GM19238 (cell line): Measurements from ENCODE around the gene PLXND1.
"Not testable (repeated sequence)": the region's sequence is repeated elsewhere in the genome, so short reads cannot be mapped to it uniquely, and the experiment has no call there.

Experiments used
- DNase-seq: peaks from one replicate; pipeline ENCODE4 v3.0.0; 2011; ENCODE audit warnings: low spot score; ENCODE audit not compliant: insufficient read length

Gene PLXND1

GRCh38 chr3:129606636-129607390 is at the start of gene PLXND1:
PLXND1 (minus strand) TSS chr3:129606676; CDS start chr3:129606639, 37 bp downstream.
- DNase-seq: no peak

GRCh38 chr3:129655291-129655700 is 48.8 kb upstream of the PLXND1 start:
- no peak for DNase-seq

GRCh38 chr3:129654131-129654530 is 47.7 kb upstream of the PLXND1 start:
- DNase-seq: no peak

- DNase-seq: no peak
Observed at GRCh38 chr3:129653019-129653418, 46.5 kb upstream of the PLXND1 start.

- no peak for DNase-seq
Observed at GRCh38 chr3:129651435-129652202, 45.1 kb upstream of the PLXND1 start.

- DNase-seq: no peak
Observed at GRCh38 chr3:129650256-129650872, 43.9 kb upstream of the PLXND1 start.

GRCh38 chr3:129648391-129648790 is 41.9 kb upstream of the PLXND1 start:
- DNase-seq: no peak

- no peak for DNase-seq
Observed at GRCh38 chr3:129645286-129645685, 38.8 kb upstream of the PLXND1 start.

- DNase-seq: no peak
Observed at GRCh38 chr3:129644836-129645235, 38.4 kb upstream of the PLXND1 start.

GRCh38 chr3:129641567-129642260 is 35.2 kb upstream of the PLXND1 start:
- not testable (repeated sequence) for DNase-seq

GRCh38 chr3:129640985-129641384 is 34.5 kb upstream of the PLXND1 start:
- not testable (repeated sequence) for DNase-seq

- DNase-seq: no peak
Observed at GRCh38 chr3:129638481-129638880, 32.0 kb upstream of the PLXND1 start.

- DNase-seq: no peak
Observed at GRCh38 chr3:129636082-129636481, 29.6 kb upstream of the PLXND1 start.

- DNase-seq: no peak
Observed at GRCh38 chr3:129635656-129636055, 29.2 kb upstream of the PLXND1 start.

GRCh38 chr3:129633751-129634481 is 27.4 kb upstream of the PLXND1 start:
- DNase-seq: no peak

GRCh38 chr3:129632977-129633376 is 26.5 kb upstream of the PLXND1 start:
- no peak for DNase-seq

- DNase-seq: no peak
Observed at GRCh38 chr3:129632556-129632955, 26.1 kb upstream of the PLXND1 start.

GRCh38 chr3:129632056-129632455 is 25.6 kb upstream of the PLXND1 start:
- DNase-seq: no peak

GRCh38 chr3:129629011-129629410 is 22.5 kb upstream of the PLXND1 start:
- no peak for DNase-seq

- DNase-seq: no peak
Observed at GRCh38 chr3:129628169-129628522, 21.7 kb upstream of the PLXND1 start.
